Keratinocyte (primary cell): ENCODE measurements around the gene VOPP1.

Source experiments
- CTCF ChIP-seq, 3 experiments: IDR thresholded peaks in 1 of 3; conservative IDR thresholded peaks in 1 of 3; optimal IDR thresholded peaks in 1 of 3; 2 replicates in 2 of 3; 3 replicates in 1 of 3; pipeline versions ENCODE3 to v1.5.1; 2011; ENCODE audit warnings: low read length in 3 of 3, mild to moderate bottlenecking in 3 of 3, moderate library complexity in 2 of 3, control low read depth in 1 of 3, inconsistent platforms in 1 of 3; ENCODE audit not compliant: insufficient read depth in 2 of 3; ENCODE audit errors: extremely low read depth in 1 of 3
- EZH2 ChIP-seq: IDR thresholded peaks from one replicate; pipeline ENCODE4 v1.6.1; 2012; ENCODE audit warnings: inconsistent platforms, mild to moderate bottlenecking, low read length, moderate library complexity

DNA sequence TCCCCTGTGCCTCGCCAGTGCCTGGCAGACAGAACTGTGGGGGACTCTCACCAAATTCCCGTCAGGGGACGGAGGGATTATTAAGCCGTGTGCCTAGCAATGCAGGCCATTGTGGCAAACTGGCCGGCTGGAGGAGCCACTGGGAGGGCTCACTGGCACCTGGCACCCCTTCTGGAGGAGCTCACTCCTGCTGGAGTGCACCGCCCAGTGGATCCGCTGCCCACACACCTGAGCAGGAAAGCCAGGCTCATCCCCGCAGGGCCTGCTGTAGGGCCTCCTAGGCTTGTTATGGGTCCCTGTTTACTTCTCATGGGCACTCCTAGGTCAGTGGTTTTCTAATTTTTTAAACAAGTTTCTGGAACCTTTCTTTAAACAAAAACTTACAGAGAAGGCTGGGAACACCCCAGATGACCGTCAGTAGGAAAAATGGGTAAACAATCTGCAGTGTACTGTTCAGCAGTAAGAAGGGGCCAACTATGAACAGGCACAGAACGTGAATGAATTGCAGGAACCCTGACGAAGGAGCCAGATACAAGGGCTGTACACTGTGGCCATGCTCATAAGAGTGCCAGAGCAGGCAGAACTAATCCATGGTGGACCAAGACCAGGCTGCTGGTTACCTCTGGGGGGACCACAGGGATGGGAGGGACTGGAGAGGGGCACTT lies 142.3 kb downstream of the VOPP1 start:
- no peak for TF ChIP-seq CTCF (optimal IDR thresholded peaks at IDR 0.05 in 1 of 3, IDR thresholded peaks at IDR 0.05 in 1 of 3, conservative IDR thresholded peaks at IDR 0.05 in 1 of 3; ENCODE audit: extremely low read depth in 1 of 3, insufficient read depth in 2 of 3, low read length in 3 of 3)
- TF ChIP-seq EZH2 = no peak
